Heart left ventricle (tissue), 13 donors: ENCODE measurements around the gene SELP.

Experiments
- POLR2A ChIP-seq, 2 donors: fragments of 450-650 bp; IDR thresholded peaks; one replicate each; pipeline ENCODE4 v1.6.1; 2017; ENCODE audit warnings: antibody characterized with exemption in 2 of 2, mild to moderate bottlenecking in 2 of 2, moderate library complexity in 2 of 2
- TF ChIP-seq, protein P1 (sequence below), 12 donors: fragments of 200-600 bp; sonication (generic) in 4 of 12; IDR thresholded peaks; one replicate each; pipeline versions ENCODE4 v1.5.0 to v1.8.0; 2018 to 2022; ENCODE audit warnings: antibody characterized with exemption in 12 of 12, mild to moderate bottlenecking in 5 of 12
- donor health status: ischemic (EF 13 %, LVEDD 7.1; RV severe dilation, severe dysfunction).
- donor health status: DM: no; HTN: yes; CAD: no.
- donor health status: DM: no; HTN: no; CAD: no.
- donor health status: ischemic (EF 25% LVEDD 6.9; RV normal size, moderate dysfunction).
- donor health status: ischemic (EF 25% LVEDD 5.7; RV mildly dilated, moderate dysfunction).
- donor health status: ischemic (EF 35%, LVEDD 5.7; RV mildly dilated, moderate dysfunction).
- donor health status: nonischemic (EF 11% LVEDD 7.7; RV severe dilation, severe dysfunction).
- donor health status: DM: yes; HTN: yes; CAD: no.
- donor health status: PGD.
- donor health status: ischemic (EF 29% LVEDD 5.4; RV normal size, mild dysfunction).
- donor health status: nonischemic (EF 23%, LVEDD 6.1; RV moderate dilation, normal function).

GRCh38 chr1:169574336-169574735 lies 55.6 kb downstream of the SELP start:
- TF ChIP-seq, protein P1, sequence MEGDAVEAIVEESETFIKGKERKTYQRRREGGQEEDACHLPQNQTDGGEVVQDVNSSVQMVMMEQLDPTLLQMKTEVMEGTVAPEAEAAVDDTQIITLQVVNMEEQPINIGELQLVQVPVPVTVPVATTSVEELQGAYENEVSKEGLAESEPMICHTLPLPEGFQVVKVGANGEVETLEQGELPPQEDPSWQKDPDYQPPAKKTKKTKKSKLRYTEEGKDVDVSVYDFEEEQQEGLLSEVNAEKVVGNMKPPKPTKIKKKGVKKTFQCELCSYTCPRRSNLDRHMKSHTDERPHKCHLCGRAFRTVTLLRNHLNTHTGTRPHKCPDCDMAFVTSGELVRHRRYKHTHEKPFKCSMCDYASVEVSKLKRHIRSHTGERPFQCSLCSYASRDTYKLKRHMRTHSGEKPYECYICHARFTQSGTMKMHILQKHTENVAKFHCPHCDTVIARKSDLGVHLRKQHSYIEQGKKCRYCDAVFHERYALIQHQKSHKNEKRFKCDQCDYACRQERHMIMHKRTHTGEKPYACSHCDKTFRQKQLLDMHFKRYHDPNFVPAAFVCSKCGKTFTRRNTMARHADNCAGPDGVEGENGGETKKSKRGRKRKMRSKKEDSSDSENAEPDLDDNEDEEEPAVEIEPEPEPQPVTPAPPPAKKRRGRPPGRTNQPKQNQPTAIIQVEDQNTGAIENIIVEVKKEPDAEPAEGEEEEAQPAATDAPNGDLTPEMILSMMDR (IDR thresholded peaks at IDR 0.05) = no peak
- TF ChIP-seq POLR2A (IDR thresholded peaks at IDR 0.05) = no peak
